A549 (cell line): ENCODE measurements around the gene RALA.
"Not testable (repeated sequence)": the region's sequence is repeated elsewhere in the genome, so short reads cannot be mapped to it uniquely, and the experiment has no call there.

Experiments used
- CEBPB ChIP-seq, 2 experiments: fragments of >200 bp in 1 of 2; sonication (Bioruptor Twin) in 1 of 2; formaldehyde crosslinking in 1 of 2; IDR thresholded peaks; 2 replicates each; pipeline ENCODE4 v1.6.1; 2012 to 2016
- ELK1 ChIP-seq: fragments of 150-350 bp; IDR thresholded peaks from 2 replicates; pipeline ENCODE4 v1.6.1; 2014; ENCODE audit warnings: low read depth, mild to moderate bottlenecking, low read length
- JUNB ChIP-seq: fragments of >200 bp; sonication (Bioruptor Twin); formaldehyde crosslinking; IDR thresholded peaks from 2 replicates; pipeline ENCODE4 v1.6.1; 2016
- KDM5A ChIP-seq: fragments of 200-600 bp; sonication (generic); IDR thresholded peaks from 2 replicates; pipeline ENCODE4 v1.6.1; 2016; ENCODE audit warnings: antibody characterized with exemption, mild to moderate bottlenecking
- NFE2L2 ChIP-seq: fragments of 150-350 bp; conservative IDR thresholded peaks from 2 replicates; pipeline ENCODE4 v1.6.1; 2014; ENCODE audit warnings: low read length
- POLR2A ChIP-seq: IDR thresholded peaks from 2 replicates; pipeline ENCODE4 v1.6.1; 2012; ENCODE audit warnings: mild to moderate bottlenecking, low read length
- ZC3H11A ChIP-seq: fragments of 450-650 bp; IDR thresholded peaks from 2 replicates; pipeline ENCODE4 v1.6.1; 2014; ENCODE audit warnings: antibody characterized with exemption, mild to moderate bottlenecking
- TF ChIP-seq, protein P1 (sequence below): fragments of 450-650 bp; IDR thresholded peaks from 2 replicates; pipeline ENCODE4 v1.6.1; 2014; ENCODE audit warnings: antibody characterized with exemption

DNA sequence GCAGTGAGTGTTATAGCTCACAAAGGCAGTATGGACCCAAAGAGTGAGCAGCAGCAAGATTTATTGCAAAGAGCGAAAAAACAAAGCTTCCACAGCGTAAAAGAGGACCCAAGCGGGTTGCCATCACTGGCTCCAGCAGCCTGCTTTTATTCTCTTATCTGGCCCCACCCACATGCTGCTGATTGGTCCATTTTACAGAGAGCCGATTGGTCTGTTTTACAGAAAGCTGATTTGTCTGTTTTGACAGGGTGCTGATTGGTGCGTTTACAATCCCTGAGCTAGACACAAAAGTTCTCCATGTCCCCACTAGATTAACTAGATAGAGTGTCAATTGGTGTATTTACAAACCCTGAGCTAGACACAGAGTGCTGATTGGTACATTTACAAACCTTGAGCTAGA lies 129.9 kb downstream of the RALA start:
- TF ChIP-seq POLR2A; JUNB; ZC3H11A; NFE2L2; CEBPB (IDR thresholded peaks at IDR 0.05); KDM5A; ELK1: not testable (repeated sequence)
- TF ChIP-seq, protein P1, sequence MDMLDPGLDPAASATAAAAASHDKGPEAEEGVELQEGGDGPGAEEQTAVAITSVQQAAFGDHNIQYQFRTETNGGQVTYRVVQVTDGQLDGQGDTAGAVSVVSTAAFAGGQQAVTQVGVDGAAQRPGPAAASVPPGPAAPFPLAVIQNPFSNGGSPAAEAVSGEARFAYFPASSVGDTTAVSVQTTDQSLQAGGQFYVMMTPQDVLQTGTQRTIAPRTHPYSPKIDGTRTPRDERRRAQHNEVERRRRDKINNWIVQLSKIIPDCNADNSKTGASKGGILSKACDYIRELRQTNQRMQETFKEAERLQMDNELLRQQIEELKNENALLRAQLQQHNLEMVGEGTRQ = not testable (repeated sequence)
